ENCODE results near the gene TSEN2.

Gene TSEN2

GRCh38 chr3:12513694-12514446 lies 29.6 kb downstream of the TSEN2 start:
- TF ChIP-seq CTCF (conservative IDR thresholded peaks at IDR 0.05; ENCODE audit: low read length): no peak
- H3K4me3 ChIP-seq (ENCODE audit: low read length): no peak overlapping the region
- DNase-seq (ENCODE audit: low read depth): no peak

- no peak overlapping the region for H3K4me3 ChIP-seq (ENCODE audit: low read length)
- no peak for TF ChIP-seq CTCF (conservative IDR thresholded peaks at IDR 0.05; ENCODE audit: low read length)
- DNase-seq (ENCODE audit: low read depth): no peak
These were observed 31.4 kb downstream of the TSEN2 start for GRCh38 chr3:12515631-12516030.

- H3K4me3 ChIP-seq (ENCODE audit: low read length): no peak overlapping the region
- DNase-seq (ENCODE audit: low read depth): no peak
- no peak for TF ChIP-seq CTCF (conservative IDR thresholded peaks at IDR 0.05; ENCODE audit: low read length)
These were observed 32.6 kb downstream of the TSEN2 start for GRCh38 chr3:12516873-12517272.

GRCh38 chr3:12518261-12519028 lies 34.2 kb downstream of the TSEN2 start:
- TF ChIP-seq CTCF (conservative IDR thresholded peaks at IDR 0.05; ENCODE audit: low read length): no peak
- no peak overlapping the region for H3K4me3 ChIP-seq (ENCODE audit: low read length)
- no peak for DNase-seq (ENCODE audit: low read depth)

- DNase-seq (ENCODE audit: low read depth): no peak
- TF ChIP-seq CTCF (conservative IDR thresholded peaks at IDR 0.05; ENCODE audit: low read length): no peak
- H3K4me3 ChIP-seq (ENCODE audit: low read length): no peak overlapping the region
These were observed 36.7 kb downstream of the TSEN2 start for GRCh38 chr3:12521010-12521409.

GRCh38 chr3:12522721-12523120 lies 38.4 kb downstream of the TSEN2 start:
- TF ChIP-seq CTCF (conservative IDR thresholded peaks at IDR 0.05; ENCODE audit: low read length): no peak
- DNase-seq (ENCODE audit: low read depth): no peak
- no peak overlapping the region for H3K4me3 ChIP-seq (ENCODE audit: low read length)

GRCh38 chr3:12527757-12528143 lies 43.5 kb downstream of the TSEN2 start:
- no peak overlapping the region for H3K4me3 ChIP-seq (ENCODE audit: low read length)
- no peak for DNase-seq (ENCODE audit: low read depth)
- no peak for TF ChIP-seq CTCF (conservative IDR thresholded peaks at IDR 0.05; ENCODE audit: low read length)
